ENCODE results near the gene DPF1. TPM values are rescaled to one million over a fixed set of nuclear protein-coding genes. Genes with fewer than 3 reads are reported as not detected.
A peak's percentile ranks its signal among the peaks of the same experiment; 100 is the strongest.

DPF1 gene
- total and polyA plus RNA-seq, 4 donors = not detected

DNA sequence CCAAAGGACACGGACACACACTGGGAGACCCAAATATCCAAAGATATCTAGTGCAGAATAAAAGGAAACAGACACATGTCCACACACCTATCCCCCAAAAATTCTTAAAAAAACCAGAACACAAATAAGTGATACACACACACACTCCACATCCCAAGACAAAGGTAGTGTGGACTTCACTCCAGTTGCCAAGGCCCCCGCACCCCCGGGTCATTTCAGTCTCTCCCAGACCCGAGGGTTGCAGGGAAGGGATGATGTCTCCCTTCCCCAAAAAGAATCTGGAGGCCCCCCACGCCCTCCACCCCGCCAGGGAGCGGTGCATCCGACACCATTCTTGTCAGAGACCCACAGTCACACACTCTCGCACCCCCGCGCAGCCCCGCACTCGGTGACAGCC, 407 bp downstream of the DPF1 start:
- Histone ChIP-seq H3K27ac (ENCODE audit: low read depth in 1 of 2, low read length in 2 of 2) (no peak overlapping the region), H3K9me3 (ENCODE audit: control insufficient read depth in 4 of 4, low read length in 3 of 4) (no peaks in the 10 kb centered on the region), H3K4me3 (ENCODE audit: low read depth in 1 of 3, low read length in 3 of 3) (peak overlapping the region in 1 of 3 donors; percentile 45), H3K9ac (ENCODE audit: low read depth in 1 of 2, low read length in 2 of 2) (no peak overlapping the region), H3K27me3 (ENCODE audit: control insufficient read depth in 4 of 4, insufficient read depth in 4 of 4, low read length in 3 of 4) (peaks cover 3 to 19% (median 6%) of the 10 kb centered on the region in 4 donors), H3K4me1 (ENCODE audit: control insufficient read depth in 4 of 4, insufficient read depth in 4 of 4, low read length in 3 of 4) (peaks cover 0 to 8% (median 3%) of the 10 kb centered on the region in 4 donors), H3K36me3 (ENCODE audit: control insufficient read depth in 4 of 4, insufficient read depth in 3 of 4, low read depth in 1 of 4, low read length in 3 of 4) (no peaks in the 10 kb centered on the region)
- 13% methylated on average over 13 of the region's 13 CpGs for WGBS
- TF ChIP-seq GABPA (IDR thresholded peaks at IDR 0.05 in 1 of 2, conservative IDR thresholded peaks at IDR 0.05 in 1 of 2) (no peak), HNF4G (IDR thresholded peaks at IDR 0.05) (no peak), HNF4A (conservative IDR thresholded peaks at IDR 0.05) (no peak), NR2F2 (IDR thresholded peaks at IDR 0.05) (no peak), YY1 (IDR thresholded peaks at IDR 0.05) (no peak), FOXA2 (IDR thresholded peaks at IDR 0.05) (no peak), RAD21 (IDR thresholded peaks at IDR 0.05) (no peak)
- TF ChIP-seq, protein P1, sequence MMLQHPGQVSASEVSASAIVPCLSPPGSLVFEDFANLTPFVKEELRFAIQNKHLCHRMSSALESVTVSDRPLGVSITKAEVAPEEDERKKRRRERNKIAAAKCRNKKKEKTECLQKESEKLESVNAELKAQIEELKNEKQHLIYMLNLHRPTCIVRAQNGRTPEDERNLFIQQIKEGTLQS (IDR thresholded peaks at IDR 0.05) = no peak
- TF ChIP-seq, protein P2, sequence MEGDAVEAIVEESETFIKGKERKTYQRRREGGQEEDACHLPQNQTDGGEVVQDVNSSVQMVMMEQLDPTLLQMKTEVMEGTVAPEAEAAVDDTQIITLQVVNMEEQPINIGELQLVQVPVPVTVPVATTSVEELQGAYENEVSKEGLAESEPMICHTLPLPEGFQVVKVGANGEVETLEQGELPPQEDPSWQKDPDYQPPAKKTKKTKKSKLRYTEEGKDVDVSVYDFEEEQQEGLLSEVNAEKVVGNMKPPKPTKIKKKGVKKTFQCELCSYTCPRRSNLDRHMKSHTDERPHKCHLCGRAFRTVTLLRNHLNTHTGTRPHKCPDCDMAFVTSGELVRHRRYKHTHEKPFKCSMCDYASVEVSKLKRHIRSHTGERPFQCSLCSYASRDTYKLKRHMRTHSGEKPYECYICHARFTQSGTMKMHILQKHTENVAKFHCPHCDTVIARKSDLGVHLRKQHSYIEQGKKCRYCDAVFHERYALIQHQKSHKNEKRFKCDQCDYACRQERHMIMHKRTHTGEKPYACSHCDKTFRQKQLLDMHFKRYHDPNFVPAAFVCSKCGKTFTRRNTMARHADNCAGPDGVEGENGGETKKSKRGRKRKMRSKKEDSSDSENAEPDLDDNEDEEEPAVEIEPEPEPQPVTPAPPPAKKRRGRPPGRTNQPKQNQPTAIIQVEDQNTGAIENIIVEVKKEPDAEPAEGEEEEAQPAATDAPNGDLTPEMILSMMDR (IDR thresholded peaks at IDR 0.05; ENCODE audit: low read depth, low read length, missing input control) = no peak
- DNase-seq (ENCODE audit: low spot score) = no peak

DNA sequence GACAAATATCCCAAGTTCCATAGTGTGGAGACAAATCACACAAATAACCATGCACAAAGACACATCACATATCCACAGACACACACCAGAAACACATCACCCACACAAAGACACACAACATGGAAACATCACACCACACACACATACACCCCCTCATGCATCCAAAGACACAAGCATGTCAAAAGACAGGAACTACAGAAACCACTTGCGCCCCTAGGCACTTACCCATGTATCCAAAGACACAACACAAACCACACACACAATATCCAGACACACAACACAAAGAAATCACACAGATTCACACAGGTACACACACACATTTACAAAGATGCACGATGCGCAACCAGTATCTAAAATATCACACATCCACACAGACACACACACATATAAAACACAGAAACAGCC, 901 bp downstream of the DPF1 start:
- peaks cover 3 to 19% (median 6%) of the 10 kb centered on the region in 4 donors for H3K27me3 ChIP-seq (ENCODE audit: control insufficient read depth in 4 of 4, insufficient read depth in 4 of 4, low read length in 3 of 4)
- H3K36me3 ChIP-seq (ENCODE audit: control insufficient read depth in 4 of 4, insufficient read depth in 3 of 4, low read depth in 1 of 4, low read length in 3 of 4) = no peaks in the 10 kb centered on the region
- no peak overlapping the region for H3K9ac ChIP-seq (ENCODE audit: low read depth in 1 of 2, low read length in 2 of 2)
- no peak overlapping the region for H3K27ac ChIP-seq (ENCODE audit: low read depth in 1 of 2, low read length in 2 of 2)
- DNase-seq (ENCODE audit: low spot score) = no peak
- H3K4me1 ChIP-seq (ENCODE audit: control insufficient read depth in 4 of 4, insufficient read depth in 4 of 4, low read length in 3 of 4) = peaks cover 0 to 7% (median 3%) of the 10 kb centered on the region in 4 donors
- no peak for TF ChIP-seq FOXA1 (IDR thresholded peaks at IDR 0.05)
- no peak for TF ChIP-seq JUND (IDR thresholded peaks at IDR 0.05)
- TF ChIP-seq YY1 (IDR thresholded peaks at IDR 0.05) = no peak
- no peak for TF ChIP-seq NR2F2 (IDR thresholded peaks at IDR 0.05)
- TF ChIP-seq RAD21 (IDR thresholded peaks at IDR 0.05) = no peak
- TF ChIP-seq, protein P3, sequence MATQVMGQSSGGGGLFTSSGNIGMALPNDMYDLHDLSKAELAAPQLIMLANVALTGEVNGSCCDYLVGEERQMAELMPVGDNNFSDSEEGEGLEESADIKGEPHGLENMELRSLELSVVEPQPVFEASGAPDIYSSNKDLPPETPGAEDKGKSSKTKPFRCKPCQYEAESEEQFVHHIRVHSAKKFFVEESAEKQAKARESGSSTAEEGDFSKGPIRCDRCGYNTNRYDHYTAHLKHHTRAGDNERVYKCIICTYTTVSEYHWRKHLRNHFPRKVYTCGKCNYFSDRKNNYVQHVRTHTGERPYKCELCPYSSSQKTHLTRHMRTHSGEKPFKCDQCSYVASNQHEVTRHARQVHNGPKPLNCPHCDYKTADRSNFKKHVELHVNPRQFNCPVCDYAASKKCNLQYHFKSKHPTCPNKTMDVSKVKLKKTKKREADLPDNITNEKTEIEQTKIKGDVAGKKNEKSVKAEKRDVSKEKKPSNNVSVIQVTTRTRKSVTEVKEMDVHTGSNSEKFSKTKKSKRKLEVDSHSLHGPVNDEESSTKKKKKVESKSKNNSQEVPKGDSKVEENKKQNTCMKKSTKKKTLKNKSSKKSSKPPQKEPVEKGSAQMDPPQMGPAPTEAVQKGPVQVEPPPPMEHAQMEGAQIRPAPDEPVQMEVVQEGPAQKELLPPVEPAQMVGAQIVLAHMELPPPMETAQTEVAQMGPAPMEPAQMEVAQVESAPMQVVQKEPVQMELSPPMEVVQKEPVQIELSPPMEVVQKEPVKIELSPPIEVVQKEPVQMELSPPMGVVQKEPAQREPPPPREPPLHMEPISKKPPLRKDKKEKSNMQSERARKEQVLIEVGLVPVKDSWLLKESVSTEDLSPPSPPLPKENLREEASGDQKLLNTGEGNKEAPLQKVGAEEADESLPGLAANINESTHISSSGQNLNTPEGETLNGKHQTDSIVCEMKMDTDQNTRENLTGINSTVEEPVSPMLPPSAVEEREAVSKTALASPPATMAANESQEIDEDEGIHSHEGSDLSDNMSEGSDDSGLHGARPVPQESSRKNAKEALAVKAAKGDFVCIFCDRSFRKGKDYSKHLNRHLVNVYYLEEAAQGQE (IDR thresholded peaks at IDR 0.05) = no peak
- no peak for TF ChIP-seq RXRA (IDR thresholded peaks at IDR 0.05)
- TF ChIP-seq HNF4A (conservative IDR thresholded peaks at IDR 0.05) = no peak
- TF ChIP-seq, protein P1 (IDR thresholded peaks at IDR 0.05) = no peak
- no peak for TF ChIP-seq HNF4G (IDR thresholded peaks at IDR 0.05)
- TF ChIP-seq GABPA (IDR thresholded peaks at IDR 0.05 in 1 of 2, conservative IDR thresholded peaks at IDR 0.05 in 1 of 2) = no peak
- TF ChIP-seq, protein P2 (IDR thresholded peaks at IDR 0.05; ENCODE audit: low read depth, low read length, missing input control) = no peak
- TF ChIP-seq, protein P4, sequence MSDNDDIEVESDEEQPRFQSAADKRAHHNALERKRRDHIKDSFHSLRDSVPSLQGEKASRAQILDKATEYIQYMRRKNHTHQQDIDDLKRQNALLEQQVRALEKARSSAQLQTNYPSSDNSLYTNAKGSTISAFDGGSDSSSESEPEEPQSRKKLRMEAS (IDR thresholded peaks at IDR 0.05) = no peak
- no peak for TF ChIP-seq EGR1 (IDR thresholded peaks at IDR 0.05; ENCODE audit: low read depth in 2 of 2)
- 86% methylated on average over 3 of the region's 3 CpGs for WGBS
- H3K4me3 ChIP-seq (ENCODE audit: low read depth in 1 of 3, low read length in 3 of 3) = no peak overlapping the region
- no peaks in the 10 kb centered on the region for H3K9me3 ChIP-seq (ENCODE audit: control insufficient read depth in 4 of 4, low read length in 3 of 4)

Data from liver (tissue), 9 donors.